ENCODE measurements around the gene TRAF7.

The TRAF7 gene

GRCh38 chr16:2204416-2205103 is 49.0 kb downstream of the TRAF7 start:
- no peak for DNase-seq
- in situ Hi-C loops (cut with HindIII; ENCODE audit: low pct_ligation_motif_present, low pct_unique_long_range_greater_than_20kb, low sequenced_read_pairs), result no loop called here

DNA sequence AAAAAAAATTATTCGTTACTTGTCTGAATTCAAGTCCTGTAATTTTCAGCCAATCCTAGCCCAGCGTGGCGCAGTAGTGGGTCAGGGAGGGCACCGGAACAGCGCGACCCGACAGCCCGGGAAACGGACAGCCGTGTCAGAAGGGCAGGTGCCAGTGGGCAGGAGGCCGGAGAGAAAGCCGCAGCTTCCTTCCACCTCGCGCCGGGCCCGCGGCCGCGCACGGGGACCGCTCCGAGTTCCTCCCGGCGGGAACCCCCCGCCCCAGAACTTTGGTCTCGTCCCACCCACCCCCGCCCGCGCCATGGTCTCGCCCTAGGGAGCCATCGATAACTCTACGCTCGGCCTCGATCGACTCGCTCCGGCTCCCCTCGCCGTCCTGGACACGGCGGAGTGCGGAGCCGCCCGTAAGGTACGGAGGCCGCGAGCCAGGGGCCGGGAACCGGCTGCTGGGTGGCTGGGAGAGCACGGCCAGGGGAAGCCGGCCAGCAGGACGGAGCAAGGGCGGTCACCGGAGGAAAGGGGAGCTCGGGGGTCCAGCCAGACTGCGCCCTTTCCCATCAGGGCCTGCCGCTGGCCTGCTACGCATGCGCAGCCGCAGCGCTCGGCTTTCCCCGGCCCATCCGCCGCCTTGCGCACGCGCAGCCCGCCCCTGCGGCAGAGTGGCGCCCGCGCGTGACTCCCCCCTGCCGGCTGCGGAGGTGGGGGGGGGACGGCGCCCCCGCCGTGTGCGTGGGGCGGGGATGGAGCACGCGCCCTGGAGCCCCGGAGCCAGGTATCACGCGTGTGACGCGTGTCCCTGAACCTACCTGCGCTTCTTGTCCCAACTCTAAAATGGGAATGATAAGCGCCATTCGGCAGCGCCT is 49.8 kb downstream of the TRAF7 start, which contains the start of gene MLST8:
MLST8 (plus strand) TSS at position 351 of the 863 bp plus-strand sequence. CDS start 632 bp downstream, outside the sequence.
- in situ Hi-C loops (cut with HindIII; ENCODE audit: low pct_ligation_motif_present, low pct_unique_long_range_greater_than_20kb, low sequenced_read_pairs), result no loop called here
- DNase-seq, result peak; percentile 88

DNA sequence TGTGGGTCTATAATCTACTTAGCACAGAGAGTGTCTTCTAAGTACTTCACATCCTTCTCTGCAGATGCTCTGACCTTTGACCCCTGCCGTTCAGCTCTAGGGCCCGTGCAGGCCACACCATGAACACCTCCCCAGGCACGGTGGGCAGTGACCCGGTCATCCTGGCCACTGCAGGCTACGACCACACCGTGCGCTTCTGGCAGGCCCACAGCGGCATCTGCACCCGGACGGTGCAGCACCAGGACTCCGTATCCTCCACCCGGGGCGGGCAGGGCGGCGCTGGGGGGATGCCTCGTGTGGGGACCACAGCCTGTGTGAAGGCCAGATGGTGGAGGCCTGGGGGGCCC is 50.4 kb downstream of the TRAF7 start:
- no peak for DNase-seq
- in situ Hi-C loops (cut with HindIII; ENCODE audit: low pct_ligation_motif_present, low pct_unique_long_range_greater_than_20kb, low sequenced_read_pairs), result no loop called here

- in situ Hi-C loops (cut with HindIII; ENCODE audit: low pct_ligation_motif_present, low pct_unique_long_range_greater_than_20kb, low sequenced_read_pairs), result no loop called here
These were observed 50.8 kb downstream of the TRAF7 start for GRCh38 chr16:2206420-2206779.

DNA sequence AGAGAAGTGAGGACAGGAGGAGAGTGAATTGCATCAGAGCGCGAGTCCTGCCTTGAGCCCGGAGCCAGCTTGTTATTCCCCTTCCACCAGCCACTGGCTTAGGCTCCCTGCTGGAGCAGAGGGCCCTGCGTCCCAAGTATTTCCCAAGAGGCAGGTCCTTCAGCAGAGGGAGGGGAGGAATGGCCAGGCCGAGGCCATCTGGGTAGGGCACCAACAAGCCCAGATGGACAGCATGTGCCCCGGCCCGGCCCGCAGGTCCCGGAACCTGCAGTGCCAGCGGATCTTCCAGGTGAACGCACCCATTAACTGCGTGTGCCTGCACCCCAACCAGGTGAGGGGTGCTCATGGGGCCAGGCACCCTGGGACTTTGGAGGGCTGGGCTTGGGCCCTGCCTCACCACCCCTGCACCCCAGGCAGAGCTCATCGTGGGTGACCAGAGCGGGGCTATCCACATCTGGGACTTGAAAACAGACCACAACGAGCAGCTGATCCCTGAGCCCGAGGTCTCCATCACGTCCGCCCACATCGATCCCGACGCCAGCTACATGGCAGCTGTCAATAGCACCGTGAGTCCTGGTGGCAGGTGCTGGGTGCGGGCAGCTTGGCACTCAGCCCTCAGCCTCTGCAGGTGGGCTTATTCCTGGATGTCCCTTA is 51.3 kb downstream of the TRAF7 start:
- DNase-seq, result no peak
- in situ Hi-C loops (cut with HindIII; ENCODE audit: low pct_ligation_motif_present, low pct_unique_long_range_greater_than_20kb, low sequenced_read_pairs), result no loop called here

More at GRCh38 chr16:2206420-2206779, 50.8 kb downstream of the TRAF7 start:
- no peak for DNase-seq

DNA sequence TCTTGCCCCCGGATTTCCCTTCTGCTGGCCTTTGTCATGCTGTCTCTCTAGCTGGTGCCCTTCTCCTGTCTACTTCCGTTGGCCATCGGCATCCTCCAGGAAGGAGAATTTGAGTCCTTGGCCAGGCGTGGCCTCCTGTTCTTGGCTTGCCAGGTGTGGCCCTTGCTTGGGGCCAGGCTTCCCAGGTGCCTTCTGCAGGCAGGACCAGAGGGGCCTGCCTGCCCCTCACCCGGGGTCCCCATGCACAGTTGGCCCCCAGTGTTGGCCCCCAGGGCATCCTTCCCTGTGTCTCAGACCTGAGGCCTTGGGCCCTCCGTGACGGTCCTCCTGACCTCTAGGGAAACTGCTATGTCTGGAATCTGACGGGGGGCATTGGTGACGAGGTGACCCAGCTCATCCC is 52.3 kb downstream of the TRAF7 start:
- in situ Hi-C loops (cut with HindIII; ENCODE audit: low pct_ligation_motif_present, low pct_unique_long_range_greater_than_20kb, low sequenced_read_pairs), result no loop called here
- DNase-seq, result no peak

DNA sequence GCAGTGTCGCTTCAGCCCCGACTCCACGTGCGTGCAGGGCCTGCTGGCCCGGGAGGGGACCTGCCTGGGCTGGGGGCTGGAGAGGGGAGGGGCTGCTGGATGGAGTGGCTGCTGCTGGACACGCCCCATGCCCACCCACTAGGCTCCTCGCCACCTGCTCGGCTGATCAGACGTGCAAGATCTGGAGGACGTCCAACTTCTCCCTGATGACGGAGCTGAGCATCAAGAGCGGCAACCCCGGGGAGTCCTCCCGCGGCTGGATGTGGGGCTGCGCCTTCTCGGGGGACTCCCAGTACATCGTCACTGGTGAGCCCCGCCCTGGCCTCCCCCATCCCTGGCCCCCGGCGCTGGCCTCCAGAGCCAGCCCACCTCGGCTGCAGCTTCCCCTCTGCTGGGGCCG is 52.7 kb downstream of the TRAF7 start:
- in situ Hi-C loops (cut with HindIII; ENCODE audit: low pct_ligation_motif_present, low pct_unique_long_range_greater_than_20kb, low sequenced_read_pairs), result no loop called here
- DNase-seq, result no peak

DNA sequence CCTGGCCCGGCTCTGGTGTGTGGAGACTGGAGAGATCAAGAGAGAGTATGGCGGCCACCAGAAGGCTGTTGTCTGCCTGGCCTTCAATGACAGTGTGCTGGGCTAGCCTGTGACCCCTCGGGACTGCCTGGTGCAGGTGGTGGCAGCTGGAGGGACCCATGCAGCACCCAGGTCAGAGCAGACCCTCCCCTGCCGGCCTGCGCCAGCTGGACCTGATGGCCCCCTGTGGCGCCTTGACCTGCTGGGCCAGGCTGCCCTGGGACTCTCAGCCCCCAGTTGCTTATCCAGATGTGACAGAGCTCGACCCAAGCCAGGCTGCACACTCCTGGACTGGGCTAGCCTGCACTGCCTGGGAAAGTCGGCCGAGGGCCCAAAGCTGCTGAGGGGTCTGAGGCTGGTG is 53.2 kb downstream of the TRAF7 start:
- in situ Hi-C loops (cut with HindIII; ENCODE audit: low pct_ligation_motif_present, low pct_unique_long_range_greater_than_20kb, low sequenced_read_pairs), result no loop called here
- DNase-seq, result no peak

DNA sequence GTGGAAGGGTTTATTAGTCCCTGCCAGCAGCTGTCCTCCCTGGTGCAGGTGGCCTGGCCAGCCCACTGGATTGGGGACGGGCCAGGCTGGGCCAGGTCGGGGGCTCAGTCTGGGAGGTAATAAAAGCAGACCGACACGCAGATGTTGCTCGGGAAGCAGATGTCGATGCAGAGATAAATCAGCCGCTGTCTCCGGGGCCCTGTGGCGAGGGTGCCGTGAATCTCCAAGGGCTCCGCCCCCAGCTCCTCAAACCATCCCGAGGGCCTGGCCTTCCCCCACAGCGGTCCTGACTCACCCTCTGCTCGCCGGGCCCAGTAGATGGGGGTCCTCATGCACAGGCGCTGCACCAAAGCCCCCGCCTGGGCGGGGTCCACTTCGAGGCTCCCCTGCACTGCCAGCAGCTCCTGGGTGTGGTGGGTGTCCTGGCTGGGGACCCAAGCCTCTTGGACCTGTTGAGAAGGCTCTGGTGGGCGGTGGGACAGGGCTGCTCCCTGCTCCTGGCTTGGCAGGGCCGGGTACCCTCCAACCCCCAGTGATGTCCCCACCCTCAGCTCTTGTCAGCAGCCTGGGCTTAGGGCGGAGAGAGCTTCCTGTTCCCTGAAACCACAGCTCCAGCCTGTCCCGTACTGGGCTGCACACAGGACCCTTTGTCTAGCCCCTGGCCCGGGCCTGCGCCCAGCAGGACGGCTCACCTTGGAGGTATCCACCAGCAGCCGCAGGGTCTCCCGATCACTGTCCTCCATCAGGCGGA is 53.9 kb downstream of the TRAF7 start:
- DNase-seq, result no peak
- in situ Hi-C loops (cut with HindIII; ENCODE audit: low pct_ligation_motif_present, low pct_unique_long_range_greater_than_20kb, low sequenced_read_pairs), result no loop called here

- DNase-seq, result no peak
- in situ Hi-C loops (cut with HindIII; ENCODE audit: low pct_ligation_motif_present, low pct_unique_long_range_greater_than_20kb, low sequenced_read_pairs), result no loop called here
These were observed 54.4 kb downstream of the TRAF7 start for GRCh38 chr16:2210009-2210332.

DNA sequence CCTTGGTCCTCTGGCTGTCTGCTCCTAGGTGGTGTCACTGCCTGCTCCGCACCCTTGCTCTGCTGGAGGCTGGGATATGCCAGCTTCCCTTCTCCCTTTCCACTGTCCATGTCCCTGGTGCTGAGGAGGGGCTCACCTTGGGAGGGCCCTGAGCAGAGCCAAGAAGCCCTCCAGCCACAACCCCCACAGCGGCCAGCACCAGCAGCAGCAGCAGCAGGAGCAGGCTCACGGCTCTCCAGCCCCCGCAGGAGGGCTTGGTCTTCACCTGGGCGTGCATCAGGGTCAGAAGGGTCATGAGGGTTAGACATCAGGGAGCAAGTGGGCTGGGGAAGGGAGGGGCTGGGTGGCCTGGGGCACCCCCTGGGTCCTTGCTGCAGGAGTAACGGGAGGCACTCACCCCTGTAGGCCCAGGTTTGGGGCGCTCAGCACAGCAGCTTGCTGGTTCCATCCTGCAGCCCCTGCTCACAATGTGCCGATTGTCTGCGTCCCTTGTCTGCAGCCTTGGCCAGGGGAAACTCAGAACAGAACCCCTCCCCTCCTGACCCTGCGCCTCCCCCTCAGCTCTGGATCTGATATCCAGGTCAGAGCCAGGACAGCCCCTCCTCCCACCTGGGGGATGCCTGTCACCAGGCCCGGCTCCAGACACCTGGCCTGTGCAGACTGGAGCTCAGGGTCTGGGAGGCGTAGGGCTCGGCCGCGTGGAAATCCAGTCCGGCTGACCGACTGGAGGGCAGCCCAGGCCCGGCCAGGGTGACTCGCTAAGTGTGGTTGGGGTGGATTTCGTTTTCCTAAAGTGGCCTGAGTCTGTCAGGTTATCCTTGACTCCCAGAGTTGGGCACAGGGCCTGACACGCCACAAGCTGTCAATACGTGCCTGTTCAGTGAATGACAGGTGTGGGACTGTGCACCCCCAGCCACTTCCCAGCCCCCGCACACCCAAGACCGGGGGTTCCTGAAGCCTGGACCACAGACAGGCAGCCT is 55.1 kb downstream of the TRAF7 start, which contains the start of gene BRICD5:
BRICD5 (minus strand) TSS at position 478 of the 980 bp plus-strand sequence; CDS start at position 448, 30 bp downstream.
- in situ Hi-C loops (cut with HindIII; ENCODE audit: low pct_ligation_motif_present, low pct_unique_long_range_greater_than_20kb, low sequenced_read_pairs), result no loop called here

GRCh38 chr16:2211923-2212347 is 56.4 kb downstream of the TRAF7 start:
- in situ Hi-C loops (cut with HindIII; ENCODE audit: low pct_ligation_motif_present, low pct_unique_long_range_greater_than_20kb, low sequenced_read_pairs), result no loop called here

More for the DNA sequence above, 55.1 kb downstream of the TRAF7 start, which contains the start of gene BRICD5:
- no peak for DNase-seq

DNA sequence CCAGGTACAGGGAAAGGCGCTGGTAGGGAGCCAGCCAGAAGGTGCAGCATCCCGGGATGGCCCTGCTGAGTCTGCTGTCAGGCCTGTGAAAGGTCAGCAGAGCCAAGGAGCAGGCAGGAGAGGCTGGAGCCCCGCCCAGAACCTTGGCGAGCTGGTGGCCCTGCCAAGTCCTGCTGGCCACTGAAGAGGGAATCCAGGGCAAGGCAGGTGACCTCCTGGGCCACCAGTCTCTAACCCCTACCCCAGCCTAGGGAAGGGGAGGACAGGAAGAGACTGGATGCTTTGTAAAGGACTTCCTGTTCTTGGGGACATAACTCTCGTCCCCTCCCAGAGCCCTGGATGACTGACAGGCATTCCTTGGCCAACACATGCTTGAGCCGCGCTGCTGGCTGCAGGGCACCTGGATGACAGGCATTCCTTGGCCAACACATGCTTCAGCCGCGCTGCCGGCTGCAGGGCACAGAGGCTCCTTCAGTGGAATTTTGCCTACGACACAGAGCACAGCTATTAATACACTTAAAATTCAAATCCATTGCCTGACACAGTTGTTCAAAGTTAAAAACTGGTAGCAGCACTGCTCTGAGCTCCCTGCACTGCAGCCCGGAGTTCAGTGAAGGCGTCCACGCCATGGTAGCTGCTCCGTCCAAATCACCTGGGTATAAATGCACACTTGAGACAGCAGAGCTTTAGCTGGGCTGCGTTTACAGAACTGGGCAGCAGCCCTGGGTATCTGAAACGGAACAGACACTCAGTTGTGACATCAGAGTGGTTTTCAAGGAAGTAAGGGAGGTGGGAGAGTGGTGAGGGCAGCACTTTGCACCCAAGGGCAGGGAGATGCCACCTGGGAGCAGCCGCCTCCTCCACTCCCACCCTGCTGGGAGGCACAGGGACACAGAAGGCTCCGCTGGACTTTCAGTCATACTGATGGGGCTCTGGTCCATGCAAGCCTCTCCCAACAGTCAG is 57.1 kb downstream of the TRAF7 start:
- no peak for DNase-seq
- in situ Hi-C loops (cut with HindIII; ENCODE audit: low pct_ligation_motif_present, low pct_unique_long_range_greater_than_20kb, low sequenced_read_pairs), result no loop called here

More at GRCh38 chr16:2211923-2212347, 56.4 kb downstream of the TRAF7 start:
- DNase-seq, result no peak

- in situ Hi-C loops (cut with HindIII; ENCODE audit: low pct_ligation_motif_present, low pct_unique_long_range_greater_than_20kb, low sequenced_read_pairs), result no loop called here
- DNase-seq, result peak; percentile 29
These were observed 58.5 kb downstream of the TRAF7 start for GRCh38 chr16:2213817-2214718.

- in situ Hi-C loops (cut with HindIII; ENCODE audit: low pct_ligation_motif_present, low pct_unique_long_range_greater_than_20kb, low sequenced_read_pairs), result no loop called here
- DNase-seq, result no peak
These were observed 59.1 kb downstream of the TRAF7 start, which contains the start of gene PGP for GRCh38 chr16:2214719-2214968. Gene PGP, minus strand, starts transcription at chr16:2214840. Its CDS starts 63 bp downstream, at chr16:2214777.

- in situ Hi-C loops (cut with HindIII; ENCODE audit: low pct_ligation_motif_present, low pct_unique_long_range_greater_than_20kb, low sequenced_read_pairs), result no loop called here
- DNase-seq, result no peak
These were observed 60.7 kb downstream of the TRAF7 start for GRCh38 chr16:2216330-2216729.
